GM23248 (cell line): Measurements from ENCODE around the gene ENAH. TPM values are rescaled to one million over a fixed set of nuclear protein-coding genes. Genes with fewer than 3 reads are reported as not detected.
"Not testable (repeated sequence)": the region's sequence is repeated elsewhere in the genome, so short reads cannot be mapped to it uniquely, and the experiment has no call there.

ENCODE experiments used
- DNase-seq: peaks from one replicate; pipeline ENCODE4 v3.0.0-alpha.2; 2015
- H2AFZ ChIP-seq: fragments of 200-600 bp; sonication (generic); 2 replicates; pipeline ENCODE4 v1.6.1; 2016; ENCODE audit warnings: antibody characterized with exemption
- H3F3A ChIP-seq: fragments of 200-600 bp; sonication (generic); 2 replicates; pipeline ENCODE4 v1.6.1; 2016; ENCODE audit warnings: mild to moderate bottlenecking, antibody characterized with exemption, mixed run types; ENCODE audit not compliant: insufficient read depth
- H3K27ac ChIP-seq: fragments of 200-600 bp; sonication (generic); 2 replicates; pipeline ENCODE4 v1.5.1; 2016; ENCODE audit warnings: mild to moderate bottlenecking
- H3K27me3 ChIP-seq: fragments of 200-600 bp; sonication (generic); replicated peaks from 2 replicates; pipeline ENCODE4 v1.6.1; 2016; ENCODE audit warnings: mild to moderate bottlenecking; ENCODE audit not compliant: insufficient read depth
- H3K36me3 ChIP-seq: fragments of 200-600 bp; sonication (generic); 2 replicates; pipeline ENCODE4 v1.6.1; 2016; ENCODE audit warnings: low read depth, mild to moderate bottlenecking
- H3K4me1 ChIP-seq: fragments of 200-600 bp; sonication (generic); 2 replicates; pipeline ENCODE4 v1.6.1; 2016; ENCODE audit warnings: mild to moderate bottlenecking; ENCODE audit not compliant: insufficient read depth
- H3K4me2 ChIP-seq: fragments of 200-600 bp; sonication (generic); one replicate; pipeline ENCODE4 v1.6.1; 2016; ENCODE audit warnings: mild to moderate bottlenecking; ENCODE audit not compliant: unreplicated experiment
- H3K4me3 ChIP-seq: fragments of 200-600 bp; sonication (generic); 2 replicates; pipeline ENCODE4 v1.5.1; 2016; ENCODE audit warnings: mild to moderate bottlenecking
- H3K79me2 ChIP-seq: fragments of 200-600 bp; sonication (generic); 2 replicates; pipeline ENCODE4 v1.6.1; 2016; ENCODE audit warnings: mild to moderate bottlenecking; ENCODE audit not compliant: insufficient read depth
- H3K9ac ChIP-seq: fragments of 200-600 bp; sonication (generic); 2 replicates; pipeline ENCODE4 v1.6.1; 2016; ENCODE audit warnings: mild to moderate bottlenecking
- H3K9me2 ChIP-seq: fragments of 200-600 bp; sonication (generic); 2 replicates; pipeline ENCODE4 v1.6.1; 2016; ENCODE audit warnings: mixed run types, mild to moderate bottlenecking, moderate library complexity; ENCODE audit not compliant: insufficient read depth
- H3K9me3 ChIP-seq: fragments of 200-600 bp; sonication (generic); one replicate; pipeline ENCODE4 v1.6.1; 2017; ENCODE audit warnings: low read depth
- H4K20me1 ChIP-seq: fragments of 200-600 bp; sonication (generic); 2 replicates; pipeline ENCODE4 v1.6.0; 2016; ENCODE audit not compliant: insufficient read depth
- EZH2 ChIP-seq: fragments of 200-600 bp; sonication (generic); IDR thresholded peaks from 2 replicates; pipeline ENCODE4 v1.6.1; 2018; ENCODE audit warnings: antibody characterized with exemption, mild to moderate bottlenecking; ENCODE audit not compliant: insufficient read depth, poor library complexity, severe bottlenecking
- EZH2phosphoT487 ChIP-seq: fragments of 200-600 bp; sonication (generic); IDR thresholded peaks from 2 replicates; pipeline ENCODE4 v1.6.1; 2018; ENCODE audit warnings: antibody characterized with exemption, moderate library complexity, mild to moderate bottlenecking, low read depth; ENCODE audit not compliant: insufficient read depth
- WGBS, 2 experiments: methylation state at CpG; one replicate each; pipeline ENCODE4 v1.1.6; 2015 to 2017; ENCODE audit warnings: low lambda C conversion rate in 2 of 2, low coverage in 1 of 2; ENCODE audit errors: missing lambda C conversion rate in 2 of 2; 5-methylcytosine and 5-hydroxymethylcytosine counted together
- in situ Hi-C: fragments of 300-500 bp; cut with MboI; formaldehyde crosslinking; loops from 2 replicates; pipeline ENCODE4 v1.15.0; 2020
- polyA plus RNA-seq: library from polyadenylated mRNA; unstranded; fragments of >200 nt; fragmentation: Nextera tagmentation; extraction: Ambion mirVana; gene quantifications from 2 replicates; pipeline ENCODE4 v1.2.1, GENCODE V29; 2016
- total RNA-seq: library from RNA; depleted of rRNA; stranded (reverse); fragments of >200 nt; shearing (Covaris generic); gene quantifications from 2 replicates; pipeline ENCODE4 v1.2.3, GENCODE V29; 2014

The ENAH gene
- total and polyA plus RNA-seq, 2 experiments from 2014 or later, result 40.1 to 125 TPM

- Histone ChIP-seq H3K9me2 (no peaks in the 10 kb centered on the region), H3K9me3 (no peaks in the 10 kb centered on the region), H3K9ac (no peak overlapping the region), H3K79me2 (no peaks in the 10 kb centered on the region), H3K36me3 (no peaks in the 10 kb centered on the region), H3K4me2 (no peak overlapping the region), H2AFZ (no peak overlapping the region), H3K4me1 (peaks cover 24% of the 10 kb centered on the region), H3K27me3 (no peaks in the 10 kb centered on the region), H3K4me3 (no peak overlapping the region), H3F3A (peaks cover 20% of the 10 kb centered on the region), H3K27ac (no peak overlapping the region), H4K20me1 (no peaks in the 10 kb centered on the region)
- 79% methylated on average over 4 of the region's 4 CpGs for WGBS, 2 experiments
- DNase-seq, result no peak
- TF ChIP-seq EZH2phosphoT487 (no peak), EZH2 (no peak)
- in situ Hi-C loops, result no loop called here
Measured at GRCh38 chr1:225697428-225697827, 44.5 kb upstream of the ENAH start.

GRCh38 chr1:225695578-225696337 lies 42.8 kb upstream of the ENAH start:
- H3K36me3 ChIP-seq, result no peaks in the 10 kb centered on the region
- H3K9me2 ChIP-seq, result no peaks in the 10 kb centered on the region
- H3K27ac ChIP-seq, result no peak overlapping the region
- no peaks in the 10 kb centered on the region for H3K79me2 ChIP-seq
- 49 to 53% methylated on average over 6 of the region's 6 CpGs for WGBS, 2 experiments
- DNase-seq, result no peak
- no peaks in the 10 kb centered on the region for H3K9me3 ChIP-seq
- H3K9ac ChIP-seq, result no peak overlapping the region
- no peak overlapping the region for H2AFZ ChIP-seq
- in situ Hi-C loops, result no loop called here
- H3K4me1 ChIP-seq, result peaks cover 26% of the 10 kb centered on the region
- H3K4me3 ChIP-seq, result no peak overlapping the region
- no peaks in the 10 kb centered on the region for H3K27me3 ChIP-seq
- TF ChIP-seq EZH2phosphoT487 (no peak), EZH2 (no peak)
- H3F3A ChIP-seq, result peaks cover 12% of the 10 kb centered on the region
- H4K20me1 ChIP-seq, result no peaks in the 10 kb centered on the region
- no peak overlapping the region for H3K4me2 ChIP-seq

GRCh38 chr1:225694151-225694603 lies 41.3 kb upstream of the ENAH start:
- Histone ChIP-seq H4K20me1 (no peaks in the 10 kb centered on the region), H3K4me1 (peaks cover 23% of the 10 kb centered on the region), H3K4me2 (no peak overlapping the region), H3K36me3 (no peaks in the 10 kb centered on the region), H3F3A (peaks cover 1% of the 10 kb centered on the region), H3K27me3 (no peaks in the 10 kb centered on the region), H3K9me2 (no peaks in the 10 kb centered on the region), H3K9me3 (no peaks in the 10 kb centered on the region), H3K9ac (no peak overlapping the region), H3K27ac (no peak overlapping the region), H2AFZ (no peak overlapping the region), H3K4me3 (no peak overlapping the region), H3K79me2 (no peaks in the 10 kb centered on the region)
- in situ Hi-C loops, result no loop called here
- 60 to 68% methylated on average over 2 of the region's 2 CpGs for WGBS, 2 experiments
- peak; percentile 17 for DNase-seq
- no peak for TF ChIP-seq EZH2
- TF ChIP-seq EZH2phosphoT487, result no peak

GRCh38 chr1:225693697-225694096 lies 40.8 kb upstream of the ENAH start:
- 96 to 98% methylated on average over 6 of the region's 6 CpGs for WGBS, 2 experiments
- in situ Hi-C loops, H3K27ac ChIP-seq, H2AFZ ChIP-seq, DNase-seq, H3K9me2 ChIP-seq, H3K9me3 ChIP-seq, H3F3A ChIP-seq, H3K4me3 ChIP-seq, H4K20me1 ChIP-seq, H3K27me3 ChIP-seq, H3K4me2 ChIP-seq, H3K9ac ChIP-seq, H3K36me3 ChIP-seq, H3K79me2 ChIP-seq: not testable (repeated sequence)
- H3K4me1 ChIP-seq, result peaks cover 19% of the 10 kb centered on the region
